Measurements from ENCODE around the gene HHAT. TPM values are rescaled to one million over a fixed set of nuclear protein-coding genes. Genes with fewer than 3 reads are reported as not detected.
"Not testable (repeated sequence)": the region's sequence is repeated elsewhere in the genome, so short reads cannot be mapped to it uniquely, and the experiment has no call there.

The HHAT gene
- total RNA-seq, 1 donor from 2014 or later = 11.8 TPM

DNA sequence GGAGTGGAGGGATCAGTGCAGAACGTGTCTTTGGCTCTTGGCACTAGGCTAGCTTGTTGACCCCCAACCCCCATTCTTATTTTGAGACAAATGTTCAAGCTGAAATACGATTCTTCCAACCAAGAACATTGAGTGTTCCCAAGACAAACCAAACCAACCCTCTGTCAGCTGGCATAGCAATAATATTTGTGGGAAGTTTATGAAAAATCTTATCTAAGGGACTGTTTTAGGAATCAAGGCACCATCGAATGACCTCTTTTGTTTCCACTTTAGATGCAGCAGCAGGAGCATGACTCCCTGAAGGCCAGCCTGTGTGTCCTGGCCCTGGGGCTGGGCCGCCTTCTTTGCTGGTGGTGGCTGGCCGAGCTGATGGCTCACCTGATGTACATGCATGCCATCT is 89.2 kb downstream of the HHAT start:
- Histone ChIP-seq H3K27me3 (no peaks in the 10 kb centered on the region), H3K4me1 (no peaks in the 10 kb centered on the region), H3K4me3 (no peak overlapping the region), H3K27ac (no peak overlapping the region), H3K36me3 (no peaks in the 10 kb centered on the region), H3K9me3 (no peaks in the 10 kb centered on the region)
- TF ChIP-seq POLR2AphosphoS5 (IDR thresholded peaks at IDR 0.05; ENCODE audit: insufficient read depth in 1 of 2, low read depth in 1 of 2) (no peak), POLR2A (IDR thresholded peaks at IDR 0.05) (no peak)
- TF ChIP-seq, protein P1, sequence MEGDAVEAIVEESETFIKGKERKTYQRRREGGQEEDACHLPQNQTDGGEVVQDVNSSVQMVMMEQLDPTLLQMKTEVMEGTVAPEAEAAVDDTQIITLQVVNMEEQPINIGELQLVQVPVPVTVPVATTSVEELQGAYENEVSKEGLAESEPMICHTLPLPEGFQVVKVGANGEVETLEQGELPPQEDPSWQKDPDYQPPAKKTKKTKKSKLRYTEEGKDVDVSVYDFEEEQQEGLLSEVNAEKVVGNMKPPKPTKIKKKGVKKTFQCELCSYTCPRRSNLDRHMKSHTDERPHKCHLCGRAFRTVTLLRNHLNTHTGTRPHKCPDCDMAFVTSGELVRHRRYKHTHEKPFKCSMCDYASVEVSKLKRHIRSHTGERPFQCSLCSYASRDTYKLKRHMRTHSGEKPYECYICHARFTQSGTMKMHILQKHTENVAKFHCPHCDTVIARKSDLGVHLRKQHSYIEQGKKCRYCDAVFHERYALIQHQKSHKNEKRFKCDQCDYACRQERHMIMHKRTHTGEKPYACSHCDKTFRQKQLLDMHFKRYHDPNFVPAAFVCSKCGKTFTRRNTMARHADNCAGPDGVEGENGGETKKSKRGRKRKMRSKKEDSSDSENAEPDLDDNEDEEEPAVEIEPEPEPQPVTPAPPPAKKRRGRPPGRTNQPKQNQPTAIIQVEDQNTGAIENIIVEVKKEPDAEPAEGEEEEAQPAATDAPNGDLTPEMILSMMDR (IDR thresholded peaks at IDR 0.05) = no peak
- DNase-seq (ENCODE audit: extremely low spot score in 2 of 2) = no peak
- intact Hi-C loops (cut with DNase I) = no loop called here

DNA sequence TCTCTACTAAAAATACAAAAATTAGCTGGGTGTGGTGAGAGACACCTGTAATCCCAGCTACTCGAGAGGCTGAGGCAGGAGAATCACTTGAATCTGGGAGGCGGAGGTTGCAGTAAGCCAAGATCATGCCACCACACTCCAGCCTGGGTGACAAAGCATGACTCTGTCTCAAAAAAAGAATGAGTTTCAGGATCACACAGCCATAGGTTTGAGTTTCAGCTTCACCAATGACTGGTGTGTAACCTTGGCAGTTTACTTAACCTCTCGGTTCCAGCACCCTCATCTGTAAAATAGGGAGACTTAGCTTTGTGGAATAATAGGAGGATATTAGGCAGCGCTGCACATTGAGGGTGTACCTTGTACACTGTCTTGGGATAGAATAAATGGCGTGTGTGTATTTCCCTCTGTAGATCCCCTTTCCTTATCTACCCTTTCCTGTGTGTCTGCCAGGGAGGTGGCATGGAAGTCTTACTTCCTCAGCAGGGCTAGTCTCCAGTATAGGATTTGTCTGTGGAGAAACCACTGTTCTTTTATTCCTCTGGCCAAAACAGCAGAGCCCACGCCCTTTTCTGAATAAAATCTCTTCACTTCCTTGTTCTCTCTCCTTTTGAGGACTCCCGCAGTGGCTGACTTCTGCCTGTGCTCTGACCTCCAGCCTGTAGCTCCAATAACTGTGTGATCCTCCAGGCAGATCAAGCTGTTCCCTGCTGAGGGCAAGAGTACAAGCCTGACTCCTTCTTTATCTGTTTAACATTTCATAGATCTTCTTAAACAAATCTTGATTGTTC is 90.4 kb downstream of the HHAT start:
- Histone ChIP-seq H3K4me1 (no peaks in the 10 kb centered on the region), H3K27ac (no peak overlapping the region), H3K36me3 (no peaks in the 10 kb centered on the region), H3K4me3 (no peak overlapping the region), H3K27me3 (no peaks in the 10 kb centered on the region), H3K9me3 (no peaks in the 10 kb centered on the region)
- DNase-seq (ENCODE audit: extremely low spot score in 2 of 2) = no peak
- intact Hi-C loops (cut with DNase I) = no loop called here
- TF ChIP-seq POLR2A (IDR thresholded peaks at IDR 0.05) (no peak), POLR2AphosphoS5 (IDR thresholded peaks at IDR 0.05; ENCODE audit: insufficient read depth in 1 of 2, low read depth in 1 of 2) (no peak)
- TF ChIP-seq, protein P1 (IDR thresholded peaks at IDR 0.05) = no peak

DNA sequence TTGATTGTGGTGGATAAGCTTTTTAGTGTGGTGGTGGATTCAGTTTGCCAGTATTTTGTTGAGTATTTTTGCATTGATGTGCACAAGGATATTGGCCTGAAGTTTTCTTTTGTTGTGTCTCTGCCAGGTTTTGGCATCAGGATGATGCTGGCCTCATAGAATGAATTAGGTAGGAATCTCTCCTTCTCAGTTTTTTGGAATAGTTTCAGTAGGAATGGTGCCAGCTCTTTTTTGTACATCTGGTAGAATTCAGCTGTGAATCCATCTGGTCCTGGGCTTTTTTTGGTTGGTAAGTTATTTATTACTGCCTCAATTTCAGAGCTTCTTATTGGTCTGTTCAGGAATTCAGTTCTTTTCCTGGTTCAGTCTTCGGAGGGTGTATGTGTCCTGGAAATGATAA is 98.0 kb downstream of the HHAT start:
- H3K27me3 ChIP-seq; H3K27ac ChIP-seq; H3K4me3 ChIP-seq; H3K36me3 ChIP-seq; H3K9me3 ChIP-seq; intact Hi-C loops (cut with DNase I); DNase-seq (ENCODE audit: extremely low spot score in 2 of 2); H3K4me1 ChIP-seq: not testable (repeated sequence)

DNA sequence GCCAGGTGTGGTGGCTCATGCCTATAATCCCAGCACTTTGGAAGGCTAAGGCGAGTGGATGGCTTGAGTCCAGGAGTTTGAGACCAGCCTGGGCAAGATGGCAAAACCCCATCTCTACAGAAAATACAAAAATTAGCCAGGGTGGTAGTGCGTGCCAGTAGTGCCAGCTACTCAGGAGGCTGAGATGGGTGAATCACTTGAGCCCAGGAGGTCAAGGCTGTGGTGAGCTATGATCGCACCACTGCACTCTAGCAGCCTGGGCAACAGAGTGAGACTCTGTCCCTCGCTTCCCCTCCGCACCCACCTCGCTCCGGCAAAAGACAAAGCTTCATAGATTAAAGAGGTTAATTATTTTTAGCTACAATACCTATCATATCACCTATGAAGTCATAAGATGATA is 100.0 kb downstream of the HHAT start:
- DNase-seq (ENCODE audit: extremely low spot score in 2 of 2) = no peak
- Histone ChIP-seq H3K27me3 (no peaks in the 10 kb centered on the region), H3K36me3 (no peaks in the 10 kb centered on the region), H3K9me3 (no peaks in the 10 kb centered on the region), H3K4me3 (no peak overlapping the region), H3K27ac (no peak overlapping the region), H3K4me1 (no peaks in the 10 kb centered on the region)
- intact Hi-C loops (cut with DNase I) = no loop called here
- TF ChIP-seq POLR2A (IDR thresholded peaks at IDR 0.05) (no peak), POLR2AphosphoS5 (IDR thresholded peaks at IDR 0.05; ENCODE audit: insufficient read depth in 1 of 2, low read depth in 1 of 2) (no peak)
- TF ChIP-seq, protein P1 (IDR thresholded peaks at IDR 0.05) = no peak

DNA sequence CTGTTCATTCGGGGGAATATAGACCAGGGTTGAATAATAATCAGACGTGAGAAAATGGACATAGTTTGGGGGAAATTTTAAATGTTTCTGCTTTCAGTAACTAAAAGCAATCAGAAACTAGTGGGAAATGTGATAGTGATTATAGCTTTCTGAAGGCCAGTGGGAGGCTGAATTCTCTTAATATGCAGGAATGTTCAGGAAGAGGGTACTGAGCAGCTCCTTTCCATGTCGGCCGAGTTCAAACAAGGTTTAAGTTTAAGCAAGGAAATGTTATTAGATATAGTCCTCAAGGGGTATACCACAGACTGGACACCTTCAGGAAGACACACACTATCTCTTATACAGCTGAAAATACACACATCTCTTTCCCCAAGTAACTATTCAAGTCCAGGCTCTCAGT is 105.5 kb downstream of the HHAT start:
- Histone ChIP-seq H3K9me3 (no peaks in the 10 kb centered on the region), H3K36me3 (no peaks in the 10 kb centered on the region), H3K4me1 (no peaks in the 10 kb centered on the region), H3K27me3 (no peaks in the 10 kb centered on the region), H3K27ac (no peak overlapping the region), H3K4me3 (no peak overlapping the region)
- TF ChIP-seq POLR2AphosphoS5 (IDR thresholded peaks at IDR 0.05; ENCODE audit: insufficient read depth in 1 of 2, low read depth in 1 of 2) = no peak
- TF ChIP-seq, protein P1 (IDR thresholded peaks at IDR 0.05) = no peak
- no peak for TF ChIP-seq POLR2A (IDR thresholded peaks at IDR 0.05)
- no peak for DNase-seq (ENCODE audit: extremely low spot score in 2 of 2)
- intact Hi-C loops (cut with DNase I) = no loop called here

Data from vagina (tissue), 2 donors.